Measurements from ENCODE around the gene ADGRF1. TPM values are rescaled to one million over a fixed set of nuclear protein-coding genes. Genes with fewer than 3 reads are reported as not detected.

The ADGRF1 gene
- total RNA-seq, 2 donors from 2014 or later = 1.7 to 2.0 TPM

DNA sequence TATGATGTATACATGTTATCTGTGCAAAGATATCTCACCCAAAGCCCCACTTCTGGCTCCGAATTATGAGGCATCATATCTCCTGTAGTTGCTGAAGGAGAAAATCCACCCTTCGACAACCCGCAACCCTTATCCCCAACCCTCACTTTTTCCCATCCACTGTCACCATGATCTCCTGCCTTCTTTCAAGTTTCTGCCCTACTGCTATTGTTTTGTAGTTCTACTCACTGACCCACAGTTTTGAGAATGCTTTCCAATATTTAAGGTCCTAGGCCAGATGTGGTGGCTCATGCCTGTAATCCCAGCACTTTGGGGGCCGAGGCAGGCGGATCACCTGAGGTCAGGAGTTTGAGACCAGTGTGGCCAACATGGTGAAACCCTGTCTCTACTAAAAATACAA, 22.2 kb downstream of the ADGRF1 start:
- no peaks in the 10 kb centered on the region for H3K36me3 ChIP-seq
- H3K4me3 ChIP-seq = no peak overlapping the region
- no peak overlapping the region for H3K27ac ChIP-seq
- no peaks in the 10 kb centered on the region for H3K9me3 ChIP-seq
- no peak for DNase-seq
- no peaks in the 10 kb centered on the region for H3K4me1 ChIP-seq
- no peaks in the 10 kb centered on the region for H3K27me3 ChIP-seq
- no peak overlapping the region for H3K9ac ChIP-seq (ENCODE audit: low read depth in 2 of 2, low read length in 2 of 2)
- intact Hi-C loops (cut with DNase I) = no loop called here
- TF ChIP-seq, protein P1, sequence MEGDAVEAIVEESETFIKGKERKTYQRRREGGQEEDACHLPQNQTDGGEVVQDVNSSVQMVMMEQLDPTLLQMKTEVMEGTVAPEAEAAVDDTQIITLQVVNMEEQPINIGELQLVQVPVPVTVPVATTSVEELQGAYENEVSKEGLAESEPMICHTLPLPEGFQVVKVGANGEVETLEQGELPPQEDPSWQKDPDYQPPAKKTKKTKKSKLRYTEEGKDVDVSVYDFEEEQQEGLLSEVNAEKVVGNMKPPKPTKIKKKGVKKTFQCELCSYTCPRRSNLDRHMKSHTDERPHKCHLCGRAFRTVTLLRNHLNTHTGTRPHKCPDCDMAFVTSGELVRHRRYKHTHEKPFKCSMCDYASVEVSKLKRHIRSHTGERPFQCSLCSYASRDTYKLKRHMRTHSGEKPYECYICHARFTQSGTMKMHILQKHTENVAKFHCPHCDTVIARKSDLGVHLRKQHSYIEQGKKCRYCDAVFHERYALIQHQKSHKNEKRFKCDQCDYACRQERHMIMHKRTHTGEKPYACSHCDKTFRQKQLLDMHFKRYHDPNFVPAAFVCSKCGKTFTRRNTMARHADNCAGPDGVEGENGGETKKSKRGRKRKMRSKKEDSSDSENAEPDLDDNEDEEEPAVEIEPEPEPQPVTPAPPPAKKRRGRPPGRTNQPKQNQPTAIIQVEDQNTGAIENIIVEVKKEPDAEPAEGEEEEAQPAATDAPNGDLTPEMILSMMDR (IDR thresholded peaks at IDR 0.05) = no peak

DNA sequence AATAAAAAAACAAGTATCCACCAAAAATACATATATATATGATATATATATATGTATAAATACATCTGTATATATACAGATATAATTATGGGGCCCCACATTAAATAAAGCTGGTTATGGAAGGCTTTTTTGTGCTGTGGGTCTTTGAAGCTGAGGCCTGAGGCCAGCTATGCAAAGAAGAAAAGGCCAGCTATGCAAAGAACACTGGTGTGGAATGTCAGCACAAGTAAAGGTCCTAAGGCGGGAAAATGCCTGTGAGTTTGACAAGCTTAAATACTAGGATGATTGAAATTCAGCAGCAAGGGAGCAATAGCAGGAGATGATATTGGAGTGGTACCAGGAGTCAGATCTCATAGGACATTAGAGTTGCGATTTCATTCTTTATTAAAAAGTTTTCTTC, 25.2 kb downstream of the ADGRF1 start:
- Histone ChIP-seq H3K36me3 (no peaks in the 10 kb centered on the region), H3K9ac (ENCODE audit: low read depth in 2 of 2, low read length in 2 of 2) (no peak overlapping the region), H3K27ac (no peak overlapping the region), H3K4me1 (no peaks in the 10 kb centered on the region), H3K4me3 (no peak overlapping the region), H3K27me3 (no peaks in the 10 kb centered on the region), H3K9me3 (no peaks in the 10 kb centered on the region)
- TF ChIP-seq, protein P1 (IDR thresholded peaks at IDR 0.05) = no peak
- intact Hi-C loops (cut with DNase I) = no loop called here
- no peak for DNase-seq

DNA sequence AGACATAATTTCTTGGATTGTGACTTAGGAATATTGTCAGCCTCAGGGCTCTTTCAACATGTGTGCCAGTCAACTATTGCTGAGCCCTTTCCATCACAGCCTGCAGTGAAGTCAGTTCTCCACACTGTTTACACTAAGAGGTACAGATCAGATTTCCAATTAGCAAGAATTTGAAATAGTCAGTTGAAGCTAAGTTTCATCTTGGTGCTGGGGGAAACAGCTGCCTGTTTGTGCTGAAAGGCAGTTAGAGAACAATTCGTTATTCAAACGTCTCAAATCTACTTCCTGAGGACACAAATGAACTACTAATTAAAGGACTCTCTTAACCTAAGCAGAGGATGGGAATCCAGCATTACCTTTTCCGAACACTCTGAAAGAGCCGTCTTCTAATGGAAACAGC, 25.9 kb downstream of the ADGRF1 start:
- no peak overlapping the region for H3K27ac ChIP-seq
- no peaks in the 10 kb centered on the region for H3K4me1 ChIP-seq
- H3K9ac ChIP-seq (ENCODE audit: low read depth in 2 of 2, low read length in 2 of 2) = no peak overlapping the region
- H3K4me3 ChIP-seq = no peak overlapping the region
- intact Hi-C loops (cut with DNase I) = no loop called here
- no peaks in the 10 kb centered on the region for H3K36me3 ChIP-seq
- TF ChIP-seq, protein P1 (IDR thresholded peaks at IDR 0.05) = no peak
- H3K9me3 ChIP-seq = no peaks in the 10 kb centered on the region
- H3K27me3 ChIP-seq = no peaks in the 10 kb centered on the region
- DNase-seq = no peak

DNA sequence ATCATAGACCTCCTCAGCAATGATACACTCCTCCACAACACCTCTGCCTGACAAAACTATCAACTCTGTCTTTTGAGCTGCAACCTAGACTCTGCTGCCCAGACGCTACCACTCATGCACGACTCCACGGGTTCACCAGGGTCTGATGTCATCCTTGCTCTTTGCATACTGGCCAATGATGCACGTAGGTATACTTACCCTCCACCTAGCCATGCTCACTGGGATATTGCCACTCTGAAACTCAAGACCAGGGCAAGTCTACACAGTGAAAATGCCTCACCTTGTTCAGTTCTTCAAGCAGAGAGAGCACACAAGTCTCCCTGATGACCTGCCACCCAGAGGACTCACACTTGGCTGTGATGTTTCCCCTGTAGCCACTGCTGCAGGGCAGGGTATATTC, 27.7 kb downstream of the ADGRF1 start:
- Histone ChIP-seq H3K9me3 (no peaks in the 10 kb centered on the region), H3K27me3 (no peaks in the 10 kb centered on the region)
- intact Hi-C loops (cut with DNase I) = no loop called here

DNA sequence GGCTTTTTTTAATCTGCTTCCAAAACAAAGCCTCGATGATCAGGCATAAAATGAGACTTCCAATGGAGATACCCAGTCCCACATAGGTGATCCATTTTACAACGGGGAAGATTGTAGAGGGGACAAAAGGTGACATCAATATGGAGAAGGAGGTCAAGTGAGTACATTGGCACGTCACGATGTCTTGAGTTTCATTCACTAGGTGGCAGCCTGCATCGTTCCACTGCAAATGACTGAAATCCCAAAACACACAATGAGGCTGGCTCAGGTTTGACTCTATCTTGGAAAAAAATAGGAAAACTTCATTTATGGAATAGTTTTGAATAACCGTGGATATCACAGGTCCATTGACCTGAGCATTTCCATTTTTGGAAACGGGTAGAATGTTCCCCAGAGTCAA, 32.5 kb downstream of the ADGRF1 start:
- no peak overlapping the region for H3K27ac ChIP-seq
- no peaks in the 10 kb centered on the region for H3K4me1 ChIP-seq
- no peak for DNase-seq
- no peaks in the 10 kb centered on the region for H3K36me3 ChIP-seq
- TF ChIP-seq, protein P1 (IDR thresholded peaks at IDR 0.05) = no peak
- H3K9me3 ChIP-seq = no peaks in the 10 kb centered on the region
- intact Hi-C loops (cut with DNase I) = no loop called here
- no peaks in the 10 kb centered on the region for H3K27me3 ChIP-seq
- no peak overlapping the region for H3K4me3 ChIP-seq
- H3K9ac ChIP-seq (ENCODE audit: low read depth in 2 of 2, low read length in 2 of 2) = no peak overlapping the region

More for the DNA sequence above, 27.7 kb downstream of the ADGRF1 start:
- Histone ChIP-seq H3K36me3 (no peaks in the 10 kb centered on the region), H3K27ac (no peak overlapping the region), H3K4me1 (no peaks in the 10 kb centered on the region), H3K4me3 (no peak overlapping the region), H3K9ac (ENCODE audit: low read depth in 2 of 2, low read length in 2 of 2) (no peak overlapping the region)
- TF ChIP-seq, protein P1 (IDR thresholded peaks at IDR 0.05) = no peak
- no peak for DNase-seq

DNA sequence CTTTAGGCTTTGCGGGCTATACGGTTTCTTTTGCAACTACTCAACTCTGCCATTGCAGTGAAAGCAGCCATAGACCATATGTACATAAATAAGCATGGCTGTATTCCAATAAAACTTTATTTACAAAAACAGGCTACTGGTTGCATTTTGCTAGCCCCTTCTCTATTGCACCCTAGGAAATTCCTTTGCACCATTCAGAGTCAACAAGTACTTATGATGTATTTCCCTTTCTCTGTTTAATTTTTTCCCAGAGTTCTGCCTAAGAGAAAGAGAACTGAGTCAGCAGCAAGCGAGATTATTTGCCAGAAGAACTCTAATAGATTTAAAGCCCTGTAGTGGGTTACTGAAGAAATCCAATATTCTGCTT, 33.8 kb downstream of the ADGRF1 start:
- intact Hi-C loops (cut with DNase I) = no loop called here
- Histone ChIP-seq H3K9me3 (no peaks in the 10 kb centered on the region), H3K9ac (ENCODE audit: low read depth in 2 of 2, low read length in 2 of 2) (no peak overlapping the region), H3K4me3 (no peak overlapping the region), H3K4me1 (no peaks in the 10 kb centered on the region), H3K36me3 (no peaks in the 10 kb centered on the region), H3K27me3 (no peaks in the 10 kb centered on the region), H3K27ac (no peak overlapping the region)
- DNase-seq = no peak
- TF ChIP-seq, protein P1 (IDR thresholded peaks at IDR 0.05) = no peak

All from colonic mucosa (tissue), 4 donors.